Esophagus mucosa (tissue), 1 donor: ENCODE results near the gene COL7A1. TPM values are rescaled to one million over a fixed set of nuclear protein-coding genes. Genes with fewer than 3 reads are reported as not detected.
A peak's percentile ranks its signal among the peaks of the same experiment; 100 is the strongest.

ENCODE experiments used
- ATAC-seq: fragments of 200-7000 bp; cut with Tn5 transposase; one replicate; pipeline ENCODE4 v1.9.1; 2020
- total RNA-seq: library from RNA; stranded (reverse); gene quantifications from one replicate; pipeline ENCODE4 v1.2.4, GENCODE V29; 2023
- donor health status: DM: yes; HTN: yes; CAD: no.

Gene COL7A1
- total RNA-seq, 1 donor from 2014 or later = 86.4 TPM

DNA sequence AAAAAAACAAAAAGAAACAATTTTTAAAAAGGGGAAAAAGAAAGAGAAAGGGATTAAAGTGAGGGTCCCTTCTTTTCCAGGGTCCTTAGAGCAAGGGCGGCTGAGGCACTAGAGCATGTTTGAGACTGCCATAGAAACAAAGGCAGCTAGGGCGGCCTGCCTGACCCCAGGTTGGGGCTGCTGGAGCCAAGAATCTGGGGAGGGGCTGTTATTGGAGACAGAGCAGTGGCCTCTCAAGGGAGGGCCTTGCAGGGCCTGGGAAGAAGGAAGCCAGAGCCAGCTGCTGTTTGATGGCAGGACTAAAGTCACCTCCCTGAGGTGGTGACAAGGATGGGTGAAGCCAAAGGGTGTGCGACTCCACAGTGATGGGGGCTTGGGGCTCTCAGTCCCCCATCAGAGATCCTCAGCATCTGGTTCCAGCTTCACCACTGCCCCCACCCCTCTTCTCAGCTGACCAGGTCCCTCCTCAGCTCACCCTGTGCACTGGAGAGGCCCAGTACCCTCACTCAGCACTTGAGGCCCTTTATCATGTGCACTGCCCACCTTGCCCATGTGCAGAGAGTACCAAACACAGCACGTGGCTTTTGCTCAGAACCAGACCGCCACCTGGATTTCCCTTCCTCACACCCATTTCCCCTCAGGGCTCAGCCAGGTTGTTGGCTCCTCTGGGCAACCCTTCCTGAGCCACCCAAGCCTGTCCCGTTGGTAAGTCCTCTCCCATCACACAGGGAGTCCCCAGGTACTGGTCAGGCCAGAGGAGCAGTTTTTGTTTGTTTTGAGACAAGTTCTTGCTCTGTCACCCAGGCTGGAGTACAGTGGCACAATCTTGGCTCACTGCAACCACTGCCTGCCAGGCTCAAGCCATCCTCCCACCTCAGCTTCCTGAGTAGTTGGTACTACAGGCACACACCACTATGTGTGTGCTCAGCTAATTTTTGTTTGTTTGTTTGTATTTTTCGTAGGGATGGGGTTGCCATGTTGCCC is 24.7 kb upstream of the COL7A1 start:
- ATAC-seq = peak; percentile 36

DNA sequence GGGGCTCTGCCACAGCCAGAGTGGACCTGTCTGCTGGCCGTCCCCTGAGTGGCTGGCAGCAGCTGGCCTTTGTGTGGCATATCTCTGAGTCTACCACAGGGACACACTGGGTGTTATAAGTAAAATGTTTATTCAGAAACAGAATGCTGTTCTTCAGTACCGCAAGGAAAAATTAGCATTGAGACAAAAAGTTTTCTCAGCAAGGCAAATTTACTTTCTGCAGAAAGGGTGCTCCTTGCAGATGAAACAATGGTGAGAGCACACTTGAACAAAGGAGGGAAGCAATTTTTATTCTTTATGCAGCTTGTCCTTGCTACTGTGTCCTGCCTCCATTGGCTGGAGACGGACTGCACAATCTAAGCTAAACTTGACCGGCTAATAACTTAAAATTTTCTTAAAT is 22.4 kb upstream of the COL7A1 start:
- ATAC-seq = no peak

DNA sequence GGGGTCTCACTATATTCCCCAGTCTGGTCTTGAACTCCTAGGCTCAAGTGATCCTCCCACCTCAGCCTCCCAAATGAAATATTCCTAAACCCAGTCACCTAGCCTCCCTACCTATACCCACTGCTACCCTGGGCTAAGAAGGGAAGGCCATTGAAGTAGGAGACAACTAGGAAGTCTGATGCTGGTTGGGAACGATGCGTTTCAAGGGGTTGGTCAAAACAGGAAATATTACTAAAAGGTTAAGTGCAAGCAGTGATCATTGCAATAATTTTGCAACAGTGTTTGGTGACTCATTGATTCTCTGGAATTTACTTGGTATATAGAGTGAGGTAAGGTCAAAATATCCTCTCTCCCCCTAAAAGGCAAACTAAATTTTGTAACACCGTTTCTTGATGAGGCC is 18.9 kb upstream of the COL7A1 start:
- ATAC-seq = peak; percentile 62

DNA sequence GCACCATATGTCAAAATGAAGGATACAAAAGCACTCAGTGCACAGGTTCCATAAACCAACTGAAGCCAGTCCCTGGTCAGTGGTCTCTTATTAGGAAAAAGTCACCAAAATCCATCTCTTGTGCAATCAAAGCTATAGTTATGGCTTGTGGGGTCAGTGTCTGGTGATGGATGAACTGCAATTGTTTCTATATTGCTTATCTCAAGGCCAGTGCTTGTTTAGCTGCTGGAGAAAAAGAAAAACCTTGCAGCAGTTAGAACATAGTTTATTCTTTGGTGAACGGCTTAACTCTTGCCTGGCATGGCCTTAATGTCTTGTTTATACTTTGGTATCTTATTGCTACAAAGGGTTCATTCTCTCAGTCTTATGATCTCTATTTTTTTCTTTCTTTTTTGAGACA is 17.2 kb upstream of the COL7A1 start:
- ATAC-seq = no peak

DNA sequence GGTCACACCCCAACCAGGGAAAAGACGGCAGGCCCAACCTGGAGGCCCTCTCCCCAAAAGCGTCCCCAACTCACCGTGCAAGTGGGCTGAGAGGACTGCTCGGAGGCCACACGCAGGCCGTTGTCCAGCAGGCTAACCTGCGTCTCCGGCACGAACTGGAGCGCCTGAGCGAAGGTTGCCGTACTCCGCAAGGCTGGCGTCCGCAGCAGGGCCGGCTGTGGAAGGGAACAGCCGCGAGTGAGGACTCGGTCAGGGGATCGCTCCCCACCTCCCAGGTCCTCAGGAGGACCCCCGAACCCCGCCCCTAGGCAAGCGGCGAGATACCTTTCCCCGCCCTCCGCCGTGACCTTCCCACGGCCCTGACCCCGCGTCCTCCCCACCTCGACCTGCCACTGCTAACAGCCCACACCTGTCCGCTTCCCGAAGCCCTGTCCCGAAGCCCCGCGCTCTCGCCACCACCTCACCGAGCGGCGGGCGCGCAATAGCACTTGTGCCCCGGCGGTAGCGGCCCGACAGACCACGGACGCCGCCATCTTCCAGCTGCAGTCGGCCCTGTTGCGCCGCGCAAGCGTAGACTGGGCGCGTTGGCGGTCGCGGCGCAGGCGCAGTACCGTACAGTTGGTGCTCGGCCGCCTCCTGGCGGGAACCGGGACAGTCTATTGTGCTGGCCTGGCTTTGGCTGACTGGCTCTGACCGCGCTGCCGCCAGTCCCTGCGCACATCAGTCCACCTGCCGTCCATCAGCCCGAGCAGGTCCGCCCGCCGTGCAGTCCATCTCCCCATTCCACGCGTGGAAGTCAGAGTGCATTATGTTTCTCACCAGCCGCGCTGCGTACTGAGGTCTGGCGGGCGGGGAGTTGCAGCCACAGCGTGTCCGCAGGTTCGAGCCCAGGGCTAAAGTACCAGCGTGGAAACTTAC is 14.2 kb upstream of the COL7A1 start, which contains the start of gene UQCRC1:
Gene UQCRC1, minus strand, starts transcription at position 559 of the 918 bp plus-strand sequence. Its CDS starts 26 bp downstream, at position 533.
- peak; percentile 98 for ATAC-seq

DNA sequence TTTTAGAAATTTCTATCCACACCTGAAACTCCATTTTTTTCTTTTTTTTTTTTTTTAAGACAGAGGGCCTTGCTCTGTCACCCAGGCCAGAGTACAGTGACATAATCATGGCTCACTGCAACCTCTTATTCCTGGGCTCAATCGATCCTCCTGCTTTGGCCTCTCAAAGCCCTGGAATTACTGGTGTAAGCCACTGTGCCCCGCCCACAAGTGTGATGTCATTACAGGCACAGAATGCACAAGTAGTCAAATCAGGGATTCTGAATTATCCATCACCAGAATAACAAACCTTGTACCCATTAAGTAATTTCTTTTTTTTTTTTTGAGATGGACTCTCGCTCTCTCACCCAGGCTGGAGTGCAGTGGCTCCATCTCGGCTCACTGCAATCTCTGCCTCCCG is 12.4 kb upstream of the COL7A1 start:
- ATAC-seq = no peak

DNA sequence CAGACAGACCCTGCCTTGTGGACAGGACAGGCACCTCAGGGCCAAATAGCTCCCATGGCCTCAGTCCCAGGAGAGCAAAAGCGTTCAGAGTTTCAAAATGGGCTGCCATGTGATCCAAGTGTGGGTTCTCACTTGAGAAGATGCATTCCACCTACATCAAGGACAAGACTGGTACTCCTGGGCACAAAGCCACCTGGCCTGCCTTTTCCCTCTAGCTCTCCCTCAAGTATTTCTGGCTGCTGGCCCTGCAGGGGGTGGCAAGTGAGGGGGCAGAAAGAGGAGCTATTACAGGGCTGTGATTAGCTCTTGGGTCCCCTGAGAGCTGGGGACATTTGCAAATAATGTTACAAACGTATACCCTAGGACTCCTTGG is 6.5 kb upstream of the COL7A1 start:
- ATAC-seq = no peak

DNA sequence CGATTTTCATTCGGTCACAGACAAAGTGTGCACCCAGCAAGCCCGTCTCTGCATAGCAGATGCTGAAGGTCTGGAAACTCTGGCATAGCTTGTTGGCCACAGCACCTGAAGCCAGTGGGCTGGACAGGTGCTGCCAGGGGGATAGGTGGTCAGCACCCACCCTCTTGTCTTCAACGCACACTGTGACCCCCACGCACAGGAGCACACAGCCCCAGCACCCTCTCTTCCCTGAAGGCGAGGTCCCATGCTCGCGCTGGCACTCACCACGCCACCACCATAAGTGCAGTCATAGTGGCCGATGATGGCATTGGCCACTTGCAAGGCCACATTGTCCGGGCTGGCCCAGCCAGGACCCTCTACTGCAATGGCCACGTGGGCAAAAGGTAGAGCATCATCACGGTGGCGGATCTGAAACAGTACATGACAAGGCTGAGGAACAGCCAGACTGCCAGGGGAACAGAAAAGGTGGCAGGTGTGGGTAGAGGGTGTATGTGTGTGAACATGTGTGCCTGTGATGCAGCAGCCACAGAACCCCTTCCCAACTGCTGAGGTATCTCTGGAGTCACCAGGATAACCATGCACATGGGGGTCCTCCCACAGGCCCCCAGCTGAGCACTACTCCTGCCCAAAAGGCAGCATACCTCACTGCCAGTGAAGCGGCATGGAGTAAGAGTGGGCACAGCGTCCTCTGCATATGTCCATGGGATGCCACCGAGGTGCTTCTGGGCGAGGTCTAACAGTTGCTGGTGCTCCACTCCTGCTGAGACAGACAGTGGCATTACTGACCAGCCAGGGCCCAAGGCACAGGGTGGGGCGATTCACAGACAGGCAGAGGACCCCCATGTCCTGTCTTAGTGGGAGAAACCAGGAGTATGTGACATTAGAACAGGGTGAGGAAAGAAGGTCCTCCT is 5.8 kb upstream of the COL7A1 start:
- ATAC-seq = no peak

DNA sequence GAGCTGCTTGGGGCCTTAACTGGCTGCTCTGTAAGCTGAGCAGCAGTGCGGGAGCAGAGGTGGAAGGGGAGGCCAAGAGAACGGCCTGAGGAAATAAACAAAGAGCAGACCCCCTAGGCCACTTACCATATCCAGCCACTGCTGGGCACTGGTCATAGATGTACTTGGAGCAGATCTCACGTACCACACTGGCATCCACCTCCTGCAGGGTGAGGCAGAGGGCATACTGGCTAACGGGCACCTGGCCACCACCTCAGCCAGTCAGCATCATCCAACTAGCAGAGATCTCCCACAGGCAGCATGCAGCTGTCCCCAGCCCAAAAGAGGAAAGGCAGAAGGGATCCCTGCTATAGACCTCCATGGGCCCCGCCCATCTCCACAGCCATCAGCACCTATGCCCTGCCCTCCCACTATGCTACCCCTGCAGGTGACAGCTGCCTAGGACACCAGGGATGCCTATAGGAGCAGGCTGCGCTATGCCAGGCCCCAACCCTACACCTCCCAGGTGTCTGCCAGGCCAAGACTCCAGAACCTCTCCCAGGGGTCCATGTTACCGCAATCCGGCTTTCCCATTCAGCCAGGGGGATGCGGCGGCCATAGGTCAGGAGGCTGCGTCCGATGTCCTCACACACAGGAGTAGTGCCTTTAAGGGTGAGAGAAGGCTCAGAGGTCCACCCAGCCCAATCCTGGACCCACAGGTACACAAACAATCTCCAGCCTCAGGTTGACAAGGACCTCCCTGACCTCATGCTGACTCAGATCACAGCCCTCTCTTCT is 4.6 kb upstream of the COL7A1 start:
- ATAC-seq = no peak

DNA sequence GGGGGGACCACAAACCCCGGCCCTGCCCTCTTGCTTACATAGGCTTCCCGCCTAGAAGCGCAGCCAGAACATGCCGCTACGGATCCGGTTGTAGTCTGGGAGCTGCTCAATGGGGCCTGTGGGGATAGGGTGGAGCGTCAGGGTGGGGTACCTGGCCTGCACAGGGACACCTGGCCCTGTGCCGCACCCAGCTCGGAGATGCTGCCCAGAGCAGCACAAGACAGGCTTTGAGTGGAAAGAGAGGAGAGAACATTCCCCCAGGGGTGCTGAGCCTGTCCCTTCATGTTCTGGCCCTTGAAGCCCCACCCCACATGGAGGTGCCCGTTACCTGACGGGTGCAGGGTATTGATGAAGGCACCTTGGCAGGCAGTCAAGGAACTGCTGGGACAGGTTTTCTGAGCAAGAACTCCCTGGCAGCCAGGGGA is 4.0 kb upstream of the COL7A1 start:
- peak; percentile 86 for ATAC-seq

DNA sequence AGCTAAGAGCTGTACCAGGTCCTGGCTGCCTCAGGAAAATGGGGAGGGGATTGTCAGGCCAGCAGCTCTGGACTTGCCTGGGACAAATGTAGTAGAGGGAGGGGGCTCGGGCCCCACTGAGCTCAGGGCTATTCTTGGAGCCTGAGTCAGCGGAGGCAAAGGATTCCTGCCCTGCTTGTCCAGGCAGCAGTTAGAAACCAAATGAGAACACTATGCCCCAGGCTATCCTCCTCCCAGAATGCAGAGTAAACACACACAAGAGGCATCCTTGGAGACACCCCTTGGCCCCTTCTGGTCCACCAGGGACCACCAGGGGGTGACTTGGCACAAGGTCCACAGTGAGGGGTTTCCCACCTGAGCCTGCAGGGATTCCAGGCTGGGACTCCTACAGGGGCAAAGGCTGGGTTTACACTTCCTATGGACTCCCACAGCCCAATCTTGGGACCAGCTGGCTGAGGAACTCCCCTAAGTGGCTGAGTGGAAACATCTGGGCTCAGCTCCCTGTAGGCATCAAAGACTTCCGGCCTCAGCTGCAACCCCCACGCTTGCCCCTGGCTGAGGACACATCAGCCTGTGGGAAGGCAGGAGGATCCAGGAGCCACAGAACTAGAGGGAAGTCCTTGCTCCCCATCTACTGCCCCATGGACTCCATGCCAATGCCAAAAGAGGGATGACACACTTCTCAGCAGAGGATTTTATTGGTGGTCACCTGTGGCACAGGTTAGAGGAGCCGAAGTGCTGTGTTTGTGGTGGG is 3.4 kb upstream of the COL7A1 start:
- peak; percentile 55 for ATAC-seq

DNA sequence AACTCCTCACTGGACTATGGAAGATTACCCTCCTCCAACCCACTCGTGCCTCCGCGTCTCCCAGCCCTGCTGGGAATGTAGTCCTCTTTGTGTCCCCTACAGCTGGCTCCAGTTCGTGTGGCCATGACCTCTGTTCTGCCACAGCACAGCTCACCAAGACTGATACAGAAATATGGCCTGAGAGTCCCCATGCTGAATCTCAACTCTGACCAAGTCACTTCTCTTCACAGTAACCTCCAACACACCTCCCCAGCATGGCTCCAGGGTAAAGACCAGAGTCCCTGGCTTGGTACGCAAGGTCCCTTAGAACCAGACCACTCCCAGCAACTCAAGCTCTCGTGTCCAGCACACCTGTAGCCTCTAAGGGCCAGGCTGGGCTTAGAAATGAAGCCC is 2.3 kb upstream of the COL7A1 start:
- ATAC-seq = no peak

DNA sequence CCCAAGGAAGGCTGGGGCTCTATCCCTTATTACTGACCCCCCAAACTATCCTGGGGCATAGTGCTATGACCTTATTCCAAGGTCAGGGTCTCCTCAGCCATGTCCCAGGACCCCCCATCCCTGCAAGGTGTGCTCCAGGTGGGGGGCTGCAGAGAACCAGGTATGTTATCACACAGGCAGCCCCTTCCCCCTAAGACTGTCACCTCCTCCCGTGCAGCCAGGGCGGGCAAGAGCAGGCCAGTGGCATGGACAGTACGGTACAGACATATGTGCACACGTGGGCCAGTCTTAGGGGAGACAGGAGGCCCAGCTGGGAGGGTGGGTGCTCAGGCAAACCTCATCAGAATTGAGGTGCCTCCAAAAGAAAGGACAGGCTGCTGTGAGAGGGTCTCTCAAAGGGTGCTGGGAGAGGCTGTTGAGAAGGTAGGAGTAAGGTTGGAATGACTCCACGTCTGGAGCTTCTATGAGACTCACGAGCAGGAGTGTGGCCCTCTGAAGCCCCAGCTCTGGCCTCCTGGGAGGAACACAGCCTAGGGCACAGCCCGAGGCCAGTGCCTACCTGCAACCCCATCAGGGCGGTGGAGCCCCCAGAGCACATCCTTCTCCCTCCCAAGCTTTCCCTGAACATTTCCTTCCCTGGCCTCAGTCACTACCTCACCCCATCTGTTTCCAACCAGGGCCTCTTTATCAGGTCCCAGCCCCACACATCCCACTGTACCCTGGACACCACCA is 1.7 kb upstream of the COL7A1 start:
- no peak for ATAC-seq

DNA sequence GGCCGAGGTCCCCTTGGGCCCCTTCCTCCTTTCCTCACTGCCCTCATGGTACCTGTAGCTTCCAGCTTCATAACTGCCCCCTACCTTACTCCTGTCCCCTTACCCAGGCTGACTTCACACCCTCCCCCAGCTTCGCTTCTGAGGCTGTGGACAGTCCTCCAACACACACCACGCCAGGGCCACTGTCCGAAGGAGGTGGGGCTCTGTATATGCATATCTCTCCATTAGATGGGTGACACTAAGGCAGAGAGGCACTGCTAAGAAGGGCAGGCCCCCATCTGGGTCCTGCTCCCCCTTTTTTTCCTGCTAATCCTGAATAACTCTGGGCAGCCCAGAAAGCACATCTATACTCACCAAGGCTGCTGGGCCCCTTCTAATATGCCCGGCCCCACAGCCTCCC is 1.0 kb upstream of the COL7A1 start:
- no peak for ATAC-seq

DNA sequence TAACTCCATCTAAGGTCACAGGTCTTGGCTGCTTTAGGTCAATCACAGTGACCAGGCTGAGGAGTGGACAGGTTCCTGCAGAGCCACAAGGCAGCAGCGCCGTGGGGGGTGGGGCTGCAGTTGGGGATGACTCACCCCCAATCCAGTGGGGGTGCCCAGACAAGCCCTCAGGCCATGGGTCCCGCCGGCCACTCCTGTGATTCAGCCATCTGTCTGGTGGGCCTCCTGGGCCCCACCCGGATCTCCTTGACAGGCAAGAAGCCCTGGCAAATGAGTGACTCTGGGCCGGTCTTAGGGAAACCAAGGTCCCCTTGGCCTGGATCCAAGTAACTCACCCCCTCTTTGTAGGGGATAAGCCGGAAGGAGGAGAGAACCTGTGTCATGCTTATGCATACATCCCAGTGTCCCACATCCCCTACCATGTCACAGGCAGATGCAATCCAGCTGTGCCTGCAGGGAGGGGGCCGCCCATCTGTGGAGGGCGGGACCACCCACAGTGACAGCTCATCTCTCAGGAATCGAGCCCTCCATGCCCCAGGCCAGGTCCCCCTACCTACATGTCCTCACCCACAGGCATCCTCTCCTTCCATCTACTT is 495 bp upstream of the COL7A1 start:
- ATAC-seq = peak; percentile 36

DNA sequence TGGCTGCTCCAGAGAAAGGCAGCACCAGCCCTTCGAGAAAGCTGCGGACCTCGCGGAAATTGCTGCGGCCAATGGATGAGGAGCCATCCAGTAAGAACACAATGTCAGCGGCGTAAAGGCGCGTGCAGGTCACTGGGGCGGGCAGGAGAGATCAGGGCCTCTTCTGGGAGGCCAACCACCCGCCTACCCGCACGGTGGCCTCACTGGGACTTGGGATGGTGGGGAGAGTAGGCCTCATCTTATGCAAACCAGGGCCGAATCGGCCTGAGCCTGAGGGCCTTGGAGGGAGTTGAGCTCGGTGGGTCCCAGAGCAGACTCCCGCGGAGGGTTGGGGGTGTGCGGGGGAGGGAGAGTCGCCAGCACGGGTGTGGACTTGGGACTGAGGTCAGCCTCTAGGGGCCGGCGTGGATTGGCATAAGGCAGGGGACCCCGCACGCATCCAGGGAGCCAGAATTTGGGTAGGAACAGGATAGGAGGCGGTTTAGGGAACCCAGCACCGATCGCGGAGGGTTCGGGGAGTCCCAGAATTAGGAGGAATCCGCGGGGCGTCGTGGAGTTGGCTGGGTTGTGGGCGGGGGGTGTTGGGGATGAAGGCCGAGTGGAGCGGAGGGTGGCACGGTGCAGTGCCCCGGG is 596 bp downstream of the COL7A1 start:
- ATAC-seq = no peak

DNA sequence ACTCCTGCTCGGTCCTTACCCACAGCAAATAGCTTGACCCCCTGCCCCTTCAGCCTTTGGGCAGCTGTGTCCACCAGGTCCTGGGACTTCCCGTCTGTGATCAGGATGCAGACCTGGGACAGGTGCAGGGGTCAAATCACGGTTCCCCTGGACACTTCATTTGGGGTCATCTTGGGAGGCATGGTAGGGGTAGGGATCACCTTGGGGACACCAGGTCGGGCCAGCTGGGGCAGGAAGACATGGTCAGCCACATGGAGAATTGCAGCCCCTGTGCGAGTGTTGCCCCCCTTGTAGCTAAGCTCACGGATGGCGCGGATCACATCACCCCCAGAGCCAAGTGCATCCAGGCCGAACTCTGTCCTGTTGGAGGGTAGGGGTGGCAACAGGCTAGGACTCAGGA is 1.8 kb downstream of the COL7A1 start:
- ATAC-seq = no peak

DNA sequence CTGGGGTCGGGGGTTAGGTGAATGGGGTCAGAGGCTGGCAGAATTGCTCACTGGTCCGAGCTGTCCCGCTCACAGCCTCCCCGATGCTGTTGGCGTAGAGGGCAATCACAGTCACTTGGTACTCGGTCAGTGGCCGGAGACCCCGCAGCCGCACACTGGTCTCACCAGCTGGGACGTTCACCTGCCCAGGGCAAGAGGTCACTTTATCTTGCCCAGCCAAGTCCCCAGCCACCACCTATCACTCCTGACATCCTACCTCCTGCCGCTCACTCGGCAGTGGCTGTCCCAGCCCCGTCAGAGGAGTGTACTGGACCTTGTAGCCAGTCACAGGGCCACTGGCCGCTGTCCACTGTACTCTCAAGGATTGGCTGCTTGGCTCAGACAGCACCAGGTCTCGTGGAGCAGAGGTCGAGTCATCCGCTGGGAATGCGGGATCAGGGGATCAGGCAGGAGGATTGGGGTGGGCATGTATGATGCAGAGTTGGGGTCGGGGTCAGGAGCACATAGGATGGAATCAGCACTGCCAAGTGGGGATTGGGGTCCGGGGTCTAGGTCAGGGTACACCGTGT is 2.5 kb downstream of the COL7A1 start:
- ATAC-seq = no peak
